GM12875 (cell line): Measurements from ENCODE around the gene ARVCF.

Experiments
- H3K4me3 ChIP-seq: one replicate; pipeline ENCODE4 v1.5.1; 2011; ENCODE audit warnings: low read depth, low read length, control low read depth
- CTCF ChIP-seq: IDR thresholded peaks from 2 replicates; pipeline ENCODE4 v1.5.1; 2011; ENCODE audit warnings: low read depth, mild to moderate bottlenecking, control low read depth, inconsistent platforms, low read length, moderate library complexity, borderline replicate concordance; ENCODE audit not compliant: insufficient read depth

The ARVCF gene

GRCh38 chr22:20009018-20009491 is 7.6 kb downstream of the ARVCF start:
- TF ChIP-seq CTCF, result no peak
- H3K4me3 ChIP-seq, result no peak overlapping the region

DNA sequence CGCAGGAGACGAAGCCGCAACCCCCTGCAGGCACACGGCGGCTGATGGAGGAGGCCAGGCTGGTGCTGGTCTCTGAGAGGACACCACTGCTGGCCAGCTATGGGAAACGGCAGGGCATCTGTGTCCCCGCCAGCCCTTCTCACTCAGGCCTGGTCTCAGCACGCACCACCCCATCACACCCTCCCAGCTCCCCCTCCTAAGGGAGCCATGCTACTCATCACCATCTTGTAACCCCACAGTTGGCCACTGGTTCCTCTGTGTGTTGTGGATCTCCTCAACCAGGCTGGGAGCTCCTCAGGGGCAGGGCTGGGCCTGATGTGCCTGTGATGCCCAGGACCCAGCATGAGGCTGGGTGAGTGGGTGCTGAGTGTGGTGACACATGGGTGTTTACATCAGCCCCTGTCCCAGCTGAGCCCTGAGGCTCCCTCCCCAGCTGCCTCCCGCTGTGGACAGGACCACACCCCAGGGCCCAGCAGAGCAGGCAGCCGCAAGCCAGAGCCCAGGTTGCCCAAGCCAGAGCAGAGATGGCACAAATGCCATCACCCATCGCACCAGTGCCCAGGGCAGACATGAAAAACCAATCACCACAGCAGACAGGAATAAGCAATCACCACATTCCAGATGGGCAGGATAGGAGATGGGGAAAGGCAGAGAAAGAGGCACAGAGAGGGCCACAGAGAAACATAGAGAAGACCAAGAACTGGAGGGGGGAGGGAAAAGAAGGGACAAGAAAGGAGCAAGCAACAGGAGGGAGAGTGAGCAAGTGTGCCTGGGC is 8.2 kb downstream of the ARVCF start:
- H3K4me3 ChIP-seq, result no peak overlapping the region
- no peak for TF ChIP-seq CTCF

DNA sequence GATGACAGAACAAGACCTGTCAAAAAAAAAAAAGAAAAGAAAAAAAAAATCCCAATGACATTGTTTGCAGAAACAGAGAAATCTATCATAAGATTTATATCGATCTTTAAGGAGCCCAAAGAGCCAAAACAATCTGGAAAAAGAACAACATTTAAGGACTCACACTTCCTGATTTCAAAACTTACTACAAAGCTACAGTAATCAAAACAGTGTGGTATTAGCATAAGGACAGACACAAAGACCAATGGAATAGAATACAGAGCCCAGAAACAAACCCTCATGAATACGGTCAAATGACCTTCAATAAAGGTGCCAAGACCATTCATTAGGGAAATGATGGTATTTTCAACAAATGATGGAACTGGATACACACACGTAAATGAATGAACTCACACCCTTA is 12.2 kb downstream of the ARVCF start:
- TF ChIP-seq CTCF, result no peak
- H3K4me3 ChIP-seq, result no peak overlapping the region

DNA sequence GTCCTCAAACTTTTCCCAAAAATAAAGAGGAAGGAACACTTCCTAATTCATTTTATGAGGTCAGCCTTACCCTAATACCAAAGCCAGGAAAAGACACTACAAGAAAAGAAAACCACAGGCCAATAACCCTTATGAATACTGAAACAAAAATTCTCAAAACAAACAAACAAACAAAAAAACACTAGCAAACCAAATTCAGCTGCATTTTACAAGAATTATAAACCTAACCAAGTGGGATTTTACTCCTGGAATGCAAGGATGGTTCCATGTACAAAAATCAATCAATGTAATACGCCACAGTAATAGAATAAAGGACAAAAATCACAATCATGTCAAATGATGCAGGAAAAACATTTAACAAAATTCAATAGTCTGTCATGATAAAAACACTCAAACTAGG is 13.3 kb downstream of the ARVCF start:
- no peak for TF ChIP-seq CTCF
- H3K4me3 ChIP-seq, result no peak overlapping the region

DNA sequence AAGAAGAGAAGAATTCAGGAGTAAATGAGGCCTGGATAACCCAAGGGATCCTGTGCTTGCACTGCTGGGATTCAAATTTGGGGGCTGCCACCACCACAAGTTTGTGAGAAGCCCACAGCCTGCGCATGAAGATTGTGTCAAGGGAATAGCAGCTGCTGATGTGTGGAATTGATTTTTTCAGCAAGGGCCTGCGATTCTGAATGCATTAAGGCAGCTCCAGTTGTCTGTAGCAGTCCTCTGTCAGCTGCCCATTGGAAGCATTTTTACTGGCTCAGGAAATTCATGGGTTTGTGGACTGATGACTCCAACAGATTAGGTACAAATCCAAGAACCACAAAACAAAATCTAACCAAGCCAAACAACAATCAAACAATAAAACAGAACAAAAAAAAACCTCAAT is 14.0 kb downstream of the ARVCF start:
- no peak overlapping the region for H3K4me3 ChIP-seq
- no peak for TF ChIP-seq CTCF

DNA sequence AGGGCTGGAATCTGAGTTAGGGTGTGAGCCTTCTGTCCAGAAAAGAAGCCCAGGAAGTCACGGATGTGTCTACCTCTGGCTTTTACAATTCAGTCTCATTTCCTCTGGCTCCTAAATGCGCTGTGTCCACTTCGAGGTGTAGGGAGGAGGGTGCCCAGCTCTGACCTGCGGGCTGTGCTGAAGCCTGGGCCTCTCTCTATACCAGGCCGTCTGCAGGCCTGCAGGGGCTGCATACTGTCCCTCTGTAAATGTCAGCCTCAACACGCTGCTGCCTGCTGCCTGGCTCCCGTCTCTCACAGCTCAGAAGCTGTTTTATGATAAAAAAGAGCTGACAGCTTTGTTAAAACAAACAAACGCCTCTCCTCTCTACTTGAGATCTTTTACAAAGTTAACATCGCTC is 14.5 kb downstream of the ARVCF start:
- H3K4me3 ChIP-seq, result no peak overlapping the region
- TF ChIP-seq CTCF, result no peak

- no peak for TF ChIP-seq CTCF
- H3K4me3 ChIP-seq, result no peak overlapping the region
Measured at GRCh38 chr22:20001082-20001638, 15.5 kb downstream of the ARVCF start.
